HEK293 (cell line): Measurements from ENCODE around the gene NPEPL1.

Source experiments
- CTCF ChIA-PET: fragments of 350-600 bp; formaldehyde crosslinking; extraction: SDS; loops from one replicate; lab custom pipeline; 2021; ENCODE audit warnings: antibody characterized with exemption; lab: Yijun Ruan, JAX
- POLR2A ChIA-PET: fragments of 300-600 bp; formaldehyde crosslinking; extraction: SDS; loops from one replicate; lab custom pipeline; 2020; ENCODE audit warnings: antibody characterized with exemption, inconsistent platforms; lab: Yijun Ruan, JAX
- H3K27ac ChIP-seq: fragments of 200-500 bp; sonication (Bioruptor generic); 2 replicates; pipeline ENCODE4 v1.5.1; 2014; ENCODE audit warnings: low read depth, low read length, control low read depth, inconsistent platforms; ENCODE audit errors: extremely low read depth
- H3K36me3 ChIP-seq, 2 experiments: fragments of 200-500 bp in 1 of 2; sonication (Bioruptor generic) in 1 of 2; 1 replicate in 1 of 2; 2 replicates in 1 of 2; pipeline ENCODE4 v1.5.1; 2014 to 2017; ENCODE audit warnings: inconsistent platforms in 2 of 2, low read length in 2 of 2; ENCODE audit not compliant: control insufficient read depth in 2 of 2, insufficient read depth in 1 of 2
- H3K4me1 ChIP-seq: fragments of 200-500 bp; sonication (Bioruptor generic); 2 replicates; pipeline ENCODE4 v1.5.1; 2014; ENCODE audit warnings: mild to moderate bottlenecking, low read length, inconsistent platforms; ENCODE audit not compliant: control insufficient read depth, insufficient read depth
- H3K4me3 ChIP-seq: 2 replicates; pipeline ENCODE4 v1.5.1; 2011; ENCODE audit warnings: low read depth, mild to moderate bottlenecking, control low read depth, low read length, moderate library complexity
- H3K9me3 ChIP-seq: fragments of 200-500 bp; sonication (Bioruptor generic); 2 replicates; pipeline ENCODE4 v1.5.1; 2014; ENCODE audit warnings: low read depth, low read length, inconsistent platforms; ENCODE audit not compliant: control insufficient read depth, insufficient read depth
- GLI4 ChIP-seq: fragments of 450-650 bp; formaldehyde crosslinking; IDR thresholded peaks from 2 replicates; pipeline ENCODE4 v1.5.1; 2016; ENCODE audit warnings: missing biosample characterization, missing genetic modification characterization
- MZF1 ChIP-seq: fragments of 450-650 bp; formaldehyde crosslinking; IDR thresholded peaks from 2 replicates; pipeline ENCODE4 v1.5.1; 2017; ENCODE audit warnings: missing biosample characterization, missing genetic modification characterization, borderline replicate concordance
- SCRT2 ChIP-seq: fragments of 450-650 bp; formaldehyde crosslinking; IDR thresholded peaks from 2 replicates; pipeline ENCODE4 v1.5.1; 2016; ENCODE audit warnings: missing biosample characterization, missing genetic modification characterization
- ZNF157 ChIP-seq: fragments of 450-650 bp; formaldehyde crosslinking; IDR thresholded peaks from 2 replicates; pipeline ENCODE4 v1.5.1; 2016; ENCODE audit warnings: missing biosample characterization, missing genetic modification characterization
- ZNF202 ChIP-seq: fragments of 450-650 bp; formaldehyde crosslinking; IDR thresholded peaks from 2 replicates; pipeline ENCODE4 v1.5.1; 2016; ENCODE audit warnings: missing biosample characterization, missing genetic modification characterization, borderline replicate concordance
- ZNF223 ChIP-seq: fragments of 450-650 bp; formaldehyde crosslinking; IDR thresholded peaks from 2 replicates; pipeline ENCODE4 v1.5.1; 2016; ENCODE audit warnings: missing biosample characterization, missing genetic modification characterization
- ZNF311 ChIP-seq: fragments of 450-650 bp; formaldehyde crosslinking; IDR thresholded peaks from 2 replicates; pipeline ENCODE4 v1.5.1; 2017; ENCODE audit warnings: missing biosample characterization, missing genetic modification characterization, borderline replicate concordance
- ZNF48 ChIP-seq: fragments of 450-650 bp; formaldehyde crosslinking; IDR thresholded peaks from 2 replicates; pipeline ENCODE4 v1.5.1; 2016; ENCODE audit warnings: missing biosample characterization, missing genetic modification characterization
- ZNF623 ChIP-seq: fragments of 450-650 bp; formaldehyde crosslinking; IDR thresholded peaks from 2 replicates; pipeline ENCODE4 v1.5.1; 2016; ENCODE audit warnings: missing biosample characterization, missing genetic modification characterization
- ZNF624 ChIP-seq: fragments of 450-650 bp; formaldehyde crosslinking; IDR thresholded peaks from 2 replicates; pipeline ENCODE4 v1.5.1; 2017; ENCODE audit warnings: missing biosample characterization, missing genetic modification characterization
- ZNF776 ChIP-seq: fragments of 450-650 bp; formaldehyde crosslinking; IDR thresholded peaks from 2 replicates; pipeline ENCODE4 v1.5.0; 2017; ENCODE audit warnings: missing biosample characterization, missing genetic modification characterization, borderline replicate concordance
- TF ChIP-seq, protein P1 (sequence below): fragments of 450-650 bp; formaldehyde crosslinking; IDR thresholded peaks from 2 replicates; pipeline ENCODE4 v1.5.1; 2016; ENCODE audit warnings: missing biosample characterization, missing genetic modification characterization
- TF ChIP-seq, protein P2 (sequence below): fragments of 450-650 bp; formaldehyde crosslinking; IDR thresholded peaks from 2 replicates; pipeline ENCODE4 v1.5.1; 2016; ENCODE audit warnings: missing biosample characterization, missing genetic modification characterization
- TF ChIP-seq, protein P3 (sequence below): sonication (generic); formaldehyde crosslinking; IDR thresholded peaks from 2 replicates; pipeline ENCODE4 v1.8.1; 2022; ENCODE audit warnings: mild to moderate bottlenecking, moderate library complexity, missing genetic modification reagents
- TF ChIP-seq, protein P4 (sequence below): fragments of 450-650 bp; formaldehyde crosslinking; IDR thresholded peaks from 2 replicates; pipeline ENCODE4 v1.5.1; 2017; ENCODE audit warnings: missing biosample characterization, mild to moderate bottlenecking, missing genetic modification characterization, moderate library complexity

The NPEPL1 gene

DNA sequence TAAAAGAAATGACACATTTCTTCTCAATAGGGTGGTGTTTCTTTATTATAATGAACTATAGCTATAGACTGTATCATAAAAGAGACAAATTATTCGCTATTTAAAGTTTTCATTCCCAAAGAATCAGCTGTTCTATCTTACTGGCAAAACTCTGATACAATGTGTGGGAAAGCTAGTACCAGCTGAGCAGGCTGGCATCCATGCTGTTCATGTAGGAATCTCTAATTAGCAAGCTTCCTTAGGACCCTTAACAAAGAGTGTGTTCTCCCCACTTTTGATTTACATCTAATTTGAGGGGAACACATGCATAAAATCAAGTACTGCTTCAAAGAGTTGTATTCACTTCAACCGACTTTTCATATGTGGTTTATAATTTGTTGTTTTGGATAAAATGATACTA lies 28.3 kb upstream of the NPEPL1 start:
- POLR2A ChIA-PET, result no interaction called here
- Histone ChIP-seq H3K27ac (no peak overlapping the region), H3K4me3 (no peak overlapping the region), H3K4me1 (no peaks in the 10 kb centered on the region), H3K36me3 (peaks cover 13 to 77% of the 10 kb centered on the region in 2 experiments), H3K9me3 (no peaks in the 10 kb centered on the region)
- no peak for TF ChIP-seq ZNF223 (tag by site-specific recombination)
- no peak for TF ChIP-seq ZNF48 (tag by site-specific recombination)
- CTCF ChIA-PET, result interaction anchor here (0.7 kb wide), 1 partner anchor 183 kb away, joined by 3 read pairs; no protein-coding TSS in a partner anchor

DNA sequence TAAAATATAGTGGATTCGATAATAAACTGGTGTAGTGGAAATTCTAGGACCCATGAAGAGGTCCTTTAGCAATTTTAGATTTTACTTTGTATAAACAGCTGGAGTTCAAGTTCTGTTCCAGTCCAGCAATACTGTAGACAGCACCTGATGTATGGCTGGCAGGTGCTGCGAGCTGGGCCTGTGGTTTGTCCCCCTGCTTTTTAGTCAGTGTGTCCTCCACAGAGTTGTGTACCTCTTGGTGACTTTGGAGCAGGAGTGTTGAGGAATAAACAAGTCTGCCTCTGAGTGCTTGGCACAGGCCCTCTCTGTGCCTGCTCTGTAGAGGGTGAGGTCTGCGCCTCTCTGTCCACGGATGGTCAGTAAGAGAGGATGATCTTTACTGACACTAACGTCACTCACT lies 27.7 kb upstream of the NPEPL1 start:
- TF ChIP-seq ZNF202 (tag by site-specific recombination) (no peak), ZNF624 (tag by site-specific recombination) (no peak), MZF1 (no peak), ZNF623 (tag by site-specific recombination) (no peak), ZNF157 (no peak), ZNF311 (tag by site-specific recombination) (no peak)
- TF ChIP-seq, all 188 proteins: peak for 0
- CTCF ChIA-PET, result no interaction called here
- Histone ChIP-seq H3K36me3 (peaks cover 13 to 80% of the 10 kb centered on the region in 2 experiments), H3K4me1 (no peaks in the 10 kb centered on the region), H3K9me3 (no peaks in the 10 kb centered on the region), H3K27ac (no peak overlapping the region), H3K4me3 (no peak overlapping the region)
- POLR2A ChIA-PET, result no interaction called here

DNA sequence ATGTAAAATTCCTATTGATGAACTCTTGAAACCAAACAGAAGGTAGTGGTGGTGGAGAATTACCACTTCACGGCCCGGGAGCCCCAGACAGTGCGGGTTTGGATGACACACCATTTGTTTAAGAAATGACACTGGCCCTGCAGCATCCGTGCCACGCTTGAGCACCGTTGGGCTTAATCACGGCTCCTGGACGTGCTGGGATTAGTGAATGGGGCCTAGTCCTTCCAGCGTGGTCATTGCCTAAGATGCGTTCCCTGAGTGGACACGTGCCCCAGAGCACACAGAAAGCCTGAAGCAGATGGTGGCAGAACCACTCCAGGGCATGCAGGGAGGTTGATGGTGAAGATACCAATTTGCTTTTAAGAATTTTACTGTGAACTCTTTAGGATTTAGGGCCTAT lies 27.0 kb upstream of the NPEPL1 start:
- CTCF ChIA-PET, result no interaction called here
- H3K9me3 ChIP-seq, result no peaks in the 10 kb centered on the region
- no peaks in the 10 kb centered on the region for H3K4me1 ChIP-seq
- peaks cover 13 to 80% of the 10 kb centered on the region in 2 experiments for H3K36me3 ChIP-seq
- H3K4me3 ChIP-seq, result no peak overlapping the region
- POLR2A ChIA-PET, result no interaction called here
- no peak overlapping the region for H3K27ac ChIP-seq
- TF ChIP-seq, protein P1, sequence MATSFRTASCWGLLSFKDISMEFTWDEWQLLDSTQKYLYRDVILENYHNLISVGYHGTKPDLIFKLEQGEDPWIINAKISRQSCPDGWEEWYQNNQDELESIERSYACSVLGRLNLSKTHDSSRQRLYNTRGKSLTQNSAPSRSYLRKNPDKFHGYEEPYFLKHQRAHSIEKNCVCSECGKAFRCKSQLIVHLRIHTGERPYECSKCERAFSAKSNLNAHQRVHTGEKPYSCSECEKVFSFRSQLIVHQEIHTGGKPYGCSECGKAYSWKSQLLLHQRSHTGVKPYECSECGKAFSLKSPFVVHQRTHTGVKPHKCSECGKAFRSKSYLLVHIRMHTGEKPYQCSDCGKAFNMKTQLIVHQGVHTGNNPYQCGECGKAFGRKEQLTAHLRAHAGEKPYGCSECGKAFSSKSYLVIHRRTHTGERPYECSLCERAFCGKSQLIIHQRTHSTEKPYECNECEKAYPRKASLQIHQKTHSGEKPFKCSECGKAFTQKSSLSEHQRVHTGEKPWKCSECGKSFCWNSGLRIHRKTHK (tag by site-specific recombination), result no peak
- no peak for TF ChIP-seq GLI4 (tag by site-specific recombination)
- TF ChIP-seq, protein P2, sequence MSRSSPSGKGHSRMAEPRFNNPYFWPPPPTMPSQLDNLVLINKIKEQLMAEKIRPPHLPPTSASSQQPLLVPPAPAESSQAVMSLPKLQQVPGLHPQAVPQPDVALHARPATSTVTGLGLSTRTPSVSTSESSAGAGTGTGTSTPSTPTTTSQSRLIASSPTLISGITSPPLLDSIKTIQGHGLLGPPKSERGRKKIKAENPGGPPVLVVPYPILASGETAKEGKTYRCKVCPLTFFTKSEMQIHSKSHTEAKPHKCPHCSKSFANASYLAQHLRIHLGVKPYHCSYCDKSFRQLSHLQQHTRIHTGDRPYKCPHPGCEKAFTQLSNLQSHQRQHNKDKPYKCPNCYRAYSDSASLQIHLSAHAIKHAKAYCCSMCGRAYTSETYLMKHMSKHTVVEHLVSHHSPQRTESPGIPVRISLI (tag by site-specific recombination), result no peak
- TF ChIP-seq ZNF776 (tag by site-specific recombination), result no peak
- TF ChIP-seq, protein P3, sequence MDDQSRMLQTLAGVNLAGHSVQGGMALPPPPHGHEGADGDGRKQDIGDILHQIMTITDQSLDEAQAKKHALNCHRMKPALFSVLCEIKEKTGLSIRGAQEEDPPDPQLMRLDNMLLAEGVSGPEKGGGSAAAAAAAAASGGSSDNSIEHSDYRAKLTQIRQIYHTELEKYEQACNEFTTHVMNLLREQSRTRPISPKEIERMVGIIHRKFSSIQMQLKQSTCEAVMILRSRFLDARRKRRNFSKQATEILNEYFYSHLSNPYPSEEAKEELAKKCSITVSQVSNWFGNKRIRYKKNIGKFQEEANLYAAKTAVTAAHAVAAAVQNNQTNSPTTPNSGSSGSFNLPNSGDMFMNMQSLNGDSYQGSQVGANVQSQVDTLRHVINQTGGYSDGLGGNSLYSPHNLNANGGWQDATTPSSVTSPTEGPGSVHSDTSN (CRISPR knock-in tag), result no peak
- TF ChIP-seq, protein P4, sequence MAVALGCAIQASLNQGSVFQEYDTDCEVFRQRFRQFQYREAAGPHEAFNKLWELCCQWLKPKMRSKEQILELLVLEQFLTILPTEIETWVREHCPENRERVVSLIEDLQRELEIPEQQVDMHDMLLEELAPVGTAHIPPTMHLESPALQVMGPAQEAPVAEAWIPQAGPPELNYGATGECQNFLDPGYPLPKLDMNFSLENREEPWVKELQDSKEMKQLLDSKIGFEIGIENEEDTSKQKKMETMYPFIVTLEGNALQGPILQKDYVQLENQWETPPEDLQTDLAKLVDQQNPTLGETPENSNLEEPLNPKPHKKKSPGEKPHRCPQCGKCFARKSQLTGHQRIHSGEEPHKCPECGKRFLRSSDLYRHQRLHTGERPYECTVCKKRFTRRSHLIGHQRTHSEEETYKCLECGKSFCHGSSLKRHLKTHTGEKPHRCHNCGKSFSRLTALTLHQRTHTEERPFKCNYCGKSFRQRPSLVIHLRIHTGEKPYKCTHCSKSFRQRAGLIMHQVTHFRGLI (tag by site-specific recombination), result peak; percentile 73
- TF ChIP-seq SCRT2 (tag by site-specific recombination), result no peak
- TF ChIP-seq, all 188 proteins: peak for 1
